ENCODE results near the gene ERMP1.

ERMP1 gene

DNA sequence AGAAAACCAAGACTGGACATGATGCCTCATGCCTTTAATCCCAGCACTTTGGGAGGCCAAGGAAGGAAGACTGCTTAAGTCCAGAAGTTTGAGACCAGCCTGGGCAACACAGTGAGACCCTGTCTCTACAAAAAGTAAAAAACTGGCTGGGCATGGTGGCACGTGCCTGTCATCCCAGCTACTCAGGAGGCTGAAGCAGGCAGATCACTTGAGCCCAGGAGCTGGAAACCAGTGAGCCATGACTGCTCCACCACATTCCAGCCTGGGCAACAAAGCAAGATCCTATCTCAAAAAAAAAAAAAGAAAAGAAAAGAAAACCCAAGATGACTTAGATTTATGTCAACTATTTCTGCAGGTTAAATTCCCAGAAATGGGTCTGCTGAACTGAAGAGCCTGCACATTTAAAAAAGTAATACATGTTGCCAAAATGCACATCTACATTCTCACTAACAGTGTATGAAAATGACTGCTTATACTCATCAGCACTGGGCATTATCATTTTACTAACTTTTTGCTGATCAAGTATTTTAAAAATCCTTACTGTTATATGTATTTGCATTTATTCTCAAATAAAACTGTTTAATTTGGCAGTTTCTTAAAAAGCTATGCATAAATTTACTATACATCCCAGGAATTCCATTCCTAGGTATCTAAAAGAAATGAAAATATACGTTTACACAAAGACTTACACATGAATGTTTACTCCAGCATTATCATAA, 14.3 kb downstream of the ERMP1 start:
- DNase-seq (ENCODE audit: extremely low read depth, low read depth) = no peak
- TF ChIP-seq, protein P1, sequence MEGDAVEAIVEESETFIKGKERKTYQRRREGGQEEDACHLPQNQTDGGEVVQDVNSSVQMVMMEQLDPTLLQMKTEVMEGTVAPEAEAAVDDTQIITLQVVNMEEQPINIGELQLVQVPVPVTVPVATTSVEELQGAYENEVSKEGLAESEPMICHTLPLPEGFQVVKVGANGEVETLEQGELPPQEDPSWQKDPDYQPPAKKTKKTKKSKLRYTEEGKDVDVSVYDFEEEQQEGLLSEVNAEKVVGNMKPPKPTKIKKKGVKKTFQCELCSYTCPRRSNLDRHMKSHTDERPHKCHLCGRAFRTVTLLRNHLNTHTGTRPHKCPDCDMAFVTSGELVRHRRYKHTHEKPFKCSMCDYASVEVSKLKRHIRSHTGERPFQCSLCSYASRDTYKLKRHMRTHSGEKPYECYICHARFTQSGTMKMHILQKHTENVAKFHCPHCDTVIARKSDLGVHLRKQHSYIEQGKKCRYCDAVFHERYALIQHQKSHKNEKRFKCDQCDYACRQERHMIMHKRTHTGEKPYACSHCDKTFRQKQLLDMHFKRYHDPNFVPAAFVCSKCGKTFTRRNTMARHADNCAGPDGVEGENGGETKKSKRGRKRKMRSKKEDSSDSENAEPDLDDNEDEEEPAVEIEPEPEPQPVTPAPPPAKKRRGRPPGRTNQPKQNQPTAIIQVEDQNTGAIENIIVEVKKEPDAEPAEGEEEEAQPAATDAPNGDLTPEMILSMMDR (IDR thresholded peaks at IDR 0.05; ENCODE audit: low read depth, low read length) = no peak

DNA sequence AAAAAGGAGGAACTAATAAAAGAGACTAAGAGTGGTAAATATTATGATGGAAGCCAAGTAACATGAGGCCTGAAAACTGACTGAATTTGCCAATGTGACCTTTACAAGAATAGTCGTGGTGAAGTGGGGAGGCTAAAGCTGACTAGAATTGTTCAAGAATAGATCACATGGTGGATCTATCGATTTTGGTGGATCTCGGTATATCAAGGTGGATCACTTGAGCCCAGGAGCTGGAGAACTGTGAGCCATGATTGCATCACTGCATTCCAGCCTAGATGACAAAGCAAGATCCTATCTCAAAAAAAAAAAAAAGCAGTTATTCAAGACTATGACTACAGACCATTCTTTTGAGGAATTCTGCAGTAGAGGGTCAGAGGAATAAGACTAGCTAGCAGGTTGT, 15.1 kb downstream of the ERMP1 start:
- TF ChIP-seq, protein P1 (IDR thresholded peaks at IDR 0.05; ENCODE audit: low read depth, low read length) = no peak
- DNase-seq (ENCODE audit: extremely low read depth, low read depth) = peak; percentile 15

DNA sequence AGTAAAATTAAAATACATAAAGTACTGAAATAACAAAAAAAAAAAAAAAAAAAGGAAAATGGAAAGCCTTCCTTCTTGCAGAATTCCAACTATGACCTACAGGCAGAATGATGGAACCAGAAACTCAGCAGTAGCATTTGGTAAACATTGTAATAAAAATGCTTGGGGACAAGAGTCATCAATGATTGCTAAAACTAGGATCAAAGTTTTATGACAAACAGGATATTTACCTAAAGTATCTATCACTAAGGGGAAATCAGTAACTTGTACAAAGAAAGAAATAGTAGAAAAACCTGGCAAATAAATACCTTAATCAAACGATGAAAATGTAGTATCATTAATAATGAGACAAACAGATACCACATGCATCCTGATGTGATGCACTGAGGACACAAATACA, 17.5 kb downstream of the ERMP1 start:
- TF ChIP-seq, protein P1 (IDR thresholded peaks at IDR 0.05; ENCODE audit: low read depth, low read length) = no peak
- no peak for DNase-seq (ENCODE audit: extremely low read depth, low read depth)

DNA sequence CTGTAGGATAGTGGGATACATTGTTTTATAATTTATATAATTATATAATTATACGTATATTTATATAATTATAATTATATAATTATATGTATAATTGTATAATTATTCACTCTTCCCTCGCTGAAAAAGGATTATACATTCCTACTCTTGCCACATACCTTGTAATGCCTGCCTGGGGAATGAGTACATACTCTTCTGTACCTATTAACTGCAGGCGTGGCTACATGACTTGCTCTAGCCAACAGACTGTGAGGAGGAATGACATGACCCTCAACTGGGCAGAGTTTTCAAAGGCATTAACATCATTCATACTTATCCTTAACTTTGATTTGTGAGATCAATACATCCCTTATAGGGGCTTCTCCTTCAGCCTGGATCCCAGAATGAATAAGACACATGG, 19.1 kb downstream of the ERMP1 start:
- TF ChIP-seq, protein P1 (IDR thresholded peaks at IDR 0.05; ENCODE audit: low read depth, low read length) = no peak
- DNase-seq (ENCODE audit: extremely low read depth, low read depth) = no peak

DNA sequence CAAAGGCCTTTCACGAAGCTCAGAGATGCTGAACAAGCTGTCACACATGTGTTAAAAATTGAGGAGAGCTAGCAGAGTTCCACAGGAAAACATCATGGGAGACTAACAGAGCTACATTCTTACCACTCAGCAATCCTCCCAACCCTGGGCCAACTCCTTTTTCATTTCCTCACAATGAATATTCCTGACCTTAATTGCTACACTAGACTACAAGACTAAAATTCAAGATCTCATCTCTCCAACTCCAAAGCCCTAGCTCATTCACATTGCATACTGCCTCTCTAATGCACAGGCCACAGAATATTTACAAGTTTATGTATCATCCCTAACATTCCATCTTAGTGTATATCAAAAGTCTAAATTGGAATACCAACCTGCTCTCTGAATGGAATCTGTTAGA, 21.2 kb downstream of the ERMP1 start:
- DNase-seq (ENCODE audit: extremely low read depth, low read depth) = no peak
- TF ChIP-seq, protein P1 (IDR thresholded peaks at IDR 0.05; ENCODE audit: low read depth, low read length) = no peak

DNA sequence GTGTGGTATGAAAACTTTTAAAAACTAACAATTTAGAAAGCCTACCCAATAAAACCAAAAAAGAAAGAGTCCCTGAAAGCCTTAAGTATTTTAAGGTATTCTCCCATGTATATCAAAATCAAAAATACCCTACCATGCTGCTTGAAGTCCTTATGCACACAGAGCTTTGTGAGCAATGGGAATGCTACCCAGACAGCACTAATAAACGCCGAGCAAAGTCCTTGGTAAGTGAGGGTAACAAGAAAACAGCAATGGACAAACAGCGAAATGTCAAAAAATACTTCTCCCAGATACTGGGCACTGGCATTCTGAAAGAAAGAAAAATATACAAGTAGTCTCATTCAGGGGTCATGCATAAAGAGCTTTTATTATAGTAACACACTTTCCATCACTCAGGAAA, 27.4 kb downstream of the ERMP1 start:
- no peak for DNase-seq (ENCODE audit: extremely low read depth, low read depth)
- TF ChIP-seq, protein P1 (IDR thresholded peaks at IDR 0.05; ENCODE audit: low read depth, low read length) = no peak

DNA sequence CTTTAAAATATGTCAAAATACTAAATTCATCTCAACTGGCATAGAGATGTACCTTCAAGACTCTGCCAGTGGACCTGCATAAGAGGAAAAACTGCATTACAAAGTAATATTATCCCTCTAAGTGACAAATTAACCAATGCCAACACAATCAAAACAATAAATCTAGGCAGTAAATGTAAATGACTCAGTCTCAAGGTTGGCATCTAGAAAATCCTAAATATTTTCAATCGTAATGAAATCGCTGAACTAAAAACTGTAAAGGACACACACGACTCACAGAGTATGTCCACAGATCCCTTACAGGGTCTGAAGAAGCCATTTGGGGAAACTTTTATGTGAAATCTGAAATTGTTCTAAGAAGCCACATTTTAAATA, 31.2 kb downstream of the ERMP1 start:
- DNase-seq (ENCODE audit: extremely low read depth, low read depth) = no peak

More for the DNA sequence above, 31.2 kb downstream of the ERMP1 start:
- TF ChIP-seq, protein P1 (IDR thresholded peaks at IDR 0.05; ENCODE audit: low read depth, low read length) = no peak

Measured in AG09319 (cell line).